NCI-H1417 (cell line): ENCODE results near the gene FAM168A.

ENCODE experiments used
- DNase-seq, 3 experiments: peaks; one replicate each; lab custom pipeline; 2025; lab: John Stamatoyannopoulos, UW

FAM168A gene

DNA sequence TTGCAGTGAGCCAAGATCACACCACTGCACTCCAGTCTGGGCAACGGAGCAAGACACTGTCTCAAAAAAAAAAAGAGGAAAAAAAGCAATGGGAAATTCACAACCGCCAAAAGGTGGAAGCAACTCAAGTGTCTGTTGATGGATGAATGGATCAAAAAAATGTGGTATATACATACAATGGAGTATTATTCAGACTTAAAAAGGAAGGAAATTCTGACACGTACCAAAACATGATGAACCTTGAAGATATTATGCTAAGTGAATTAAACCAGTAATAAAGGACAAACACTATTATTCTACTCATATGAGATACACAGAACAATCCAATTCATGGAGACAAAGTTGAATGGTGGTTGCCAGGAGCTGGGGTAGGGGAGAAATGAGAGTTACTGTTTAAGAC lies 40.9 kb downstream of the FAM168A start:
- DNase-seq = no peak

DNA sequence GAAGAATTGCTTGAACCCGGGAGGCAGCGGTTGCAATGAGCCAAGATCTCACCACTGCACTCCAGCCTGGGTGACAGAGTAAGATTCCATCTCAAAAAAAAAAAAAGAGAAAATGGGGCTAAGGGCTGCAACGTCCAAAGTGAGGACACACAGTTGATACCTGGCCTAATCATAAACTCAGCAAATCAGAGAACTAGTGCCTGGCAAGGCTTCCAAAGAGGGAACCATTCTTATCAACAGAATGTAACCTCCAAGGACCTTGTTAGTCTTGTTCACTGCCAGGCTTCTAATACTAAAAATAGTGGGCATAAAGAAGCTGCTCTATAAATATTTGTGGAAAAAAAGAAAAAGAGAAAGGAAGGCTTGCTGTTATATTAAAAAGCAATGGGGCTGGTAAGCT lies 42.3 kb downstream of the FAM168A start:
- no peak for DNase-seq

DNA sequence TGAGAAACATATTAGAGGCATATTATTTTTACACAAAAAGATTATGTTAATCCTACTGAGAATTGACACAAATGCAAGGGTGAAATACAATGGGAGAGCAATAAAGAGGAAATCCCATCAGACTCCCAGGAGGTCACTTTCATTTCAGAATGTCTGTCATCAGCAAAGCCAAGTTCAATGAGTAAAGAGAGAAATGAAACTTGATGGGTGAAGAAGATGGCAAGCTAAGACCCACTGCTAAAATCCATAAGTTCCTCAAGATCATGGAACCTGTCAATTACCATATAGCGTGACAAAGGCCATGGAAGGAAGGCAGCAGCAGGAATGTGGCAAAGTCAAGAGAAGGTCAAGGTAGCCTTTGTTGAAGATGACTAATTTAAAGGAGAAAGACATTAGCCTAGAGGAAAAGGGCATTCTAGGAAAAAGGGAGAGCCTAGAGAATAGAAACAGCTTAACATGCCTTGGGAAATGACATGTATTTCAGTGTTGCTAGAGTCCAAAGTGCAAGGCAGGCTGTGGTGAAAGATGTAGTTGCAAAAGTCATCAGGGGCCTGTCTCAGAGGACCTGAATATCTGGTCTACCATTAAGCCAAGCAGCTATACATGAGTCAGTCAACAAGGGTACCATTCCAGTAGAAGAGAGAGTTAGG lies 43.1 kb downstream of the FAM168A start:
- DNase-seq = no peak

DNA sequence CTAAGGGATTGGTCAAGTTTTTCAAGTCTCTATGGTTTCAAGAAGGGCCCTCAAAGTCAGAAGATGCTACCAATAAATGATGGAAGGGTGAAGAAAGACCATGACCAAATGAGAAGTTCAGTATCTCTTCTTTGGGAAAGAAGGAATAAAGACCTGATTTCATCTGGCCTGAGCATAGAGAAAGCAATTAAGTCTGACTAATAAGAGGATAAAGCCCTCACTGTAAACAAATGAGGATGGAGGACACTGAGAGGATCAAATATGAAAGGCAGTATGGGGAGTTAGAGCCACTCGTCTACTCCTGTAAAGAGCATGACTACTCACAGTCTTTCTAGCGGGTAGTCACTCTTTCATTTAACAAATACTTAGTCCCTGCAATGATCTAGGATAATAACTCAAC lies 44.6 kb downstream of the FAM168A start:
- DNase-seq = no peak

DNA sequence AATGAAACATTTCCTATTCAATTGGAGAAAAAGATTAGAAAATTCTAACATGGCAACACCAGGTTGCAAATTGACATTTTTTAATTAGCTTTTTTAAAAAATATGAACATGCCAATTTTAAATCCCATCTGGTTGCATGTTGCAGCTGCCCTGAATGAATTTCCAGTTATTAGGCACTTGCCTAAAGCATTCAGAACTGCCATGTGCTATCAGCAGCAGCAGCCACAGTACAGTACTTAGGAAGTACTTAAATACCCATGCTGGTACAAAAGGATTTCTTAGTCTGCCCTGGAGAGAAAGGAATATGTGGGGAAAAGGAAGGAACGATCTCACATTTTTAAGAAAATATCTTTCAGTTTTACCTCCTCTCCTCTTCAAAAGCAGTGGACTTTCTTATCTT lies 46.2 kb downstream of the FAM168A start:
- DNase-seq = peak in 2 of 3 experiments; percentile 8 to 19

DNA sequence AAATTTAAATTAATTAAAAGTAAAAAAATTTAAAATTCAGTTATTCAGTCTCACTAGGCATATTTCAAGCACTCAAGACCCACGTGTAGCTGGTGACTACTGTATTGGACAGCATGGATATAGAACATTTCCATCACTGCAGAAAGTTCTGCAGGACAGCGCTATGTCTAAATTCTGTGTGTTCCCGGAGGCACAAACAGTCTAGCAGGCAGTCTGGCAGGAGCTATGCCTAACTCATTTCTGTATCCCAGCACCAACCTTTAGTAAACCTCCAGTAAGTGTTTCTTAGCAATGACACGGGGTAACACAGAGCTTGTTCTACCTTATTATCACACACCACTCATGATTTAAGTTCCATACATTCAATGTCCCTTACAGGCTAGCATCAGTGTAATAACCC lies 48.5 kb downstream of the FAM168A start:
- no peak for DNase-seq

DNA sequence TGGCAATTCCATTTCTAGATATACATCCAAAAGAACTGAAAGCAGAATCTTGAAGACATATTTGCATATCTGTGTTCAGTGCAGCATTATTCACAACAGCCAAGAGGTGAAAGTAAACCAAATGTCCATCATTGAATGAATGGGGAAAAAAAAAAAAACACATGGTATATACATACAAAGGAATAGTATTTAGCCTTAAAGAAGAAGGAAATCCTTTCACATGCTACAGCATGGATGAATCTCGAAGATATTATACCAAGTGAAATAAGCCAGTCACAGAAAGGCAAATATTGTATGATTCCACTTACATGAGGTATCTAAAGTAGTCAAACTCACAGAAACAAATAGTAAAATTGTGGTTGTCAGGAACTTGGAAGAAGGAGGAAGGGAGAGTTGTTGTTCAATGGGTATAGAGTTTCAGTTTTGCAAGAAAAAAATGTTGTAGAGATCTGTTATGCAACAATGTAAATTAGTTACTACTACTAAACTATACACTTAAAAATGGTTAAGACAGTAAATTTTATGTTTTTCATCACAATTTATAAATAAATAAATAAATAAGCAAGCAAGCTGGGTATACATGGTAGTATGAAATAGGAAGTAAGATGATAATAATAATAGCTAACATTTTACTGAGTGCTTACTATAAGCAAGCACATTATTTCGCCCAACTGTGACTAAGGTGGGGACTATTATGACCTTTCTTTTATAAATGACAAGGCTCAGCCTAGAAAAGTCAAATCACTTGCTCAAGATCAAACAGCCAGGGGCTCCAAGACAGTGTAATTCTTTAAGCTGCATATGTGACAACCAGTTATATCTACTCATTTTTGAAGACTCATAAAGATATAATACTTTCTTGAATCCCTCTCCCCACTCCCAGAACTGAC lies 50.0 kb downstream of the FAM168A start:
- no peak for DNase-seq

DNA sequence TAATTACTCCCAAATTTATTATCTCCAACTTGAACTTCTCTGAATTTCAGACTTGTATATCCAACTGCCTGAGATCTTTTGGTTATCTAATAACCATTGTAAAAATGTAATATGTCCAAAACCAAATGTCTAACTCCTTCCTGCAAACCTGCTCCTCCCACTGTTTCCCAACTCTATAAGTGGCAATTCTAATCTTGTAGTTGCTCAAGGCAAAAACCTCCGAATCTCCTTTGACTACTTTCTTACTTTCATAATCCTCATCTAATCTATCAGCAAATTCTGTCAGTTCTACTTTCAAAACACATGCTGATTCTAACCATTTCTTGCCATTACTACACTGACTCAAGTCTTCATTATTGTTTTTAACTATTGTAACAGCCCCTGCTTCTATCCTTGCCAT lies 55.7 kb downstream of the FAM168A start:
- no peak for DNase-seq

DNA sequence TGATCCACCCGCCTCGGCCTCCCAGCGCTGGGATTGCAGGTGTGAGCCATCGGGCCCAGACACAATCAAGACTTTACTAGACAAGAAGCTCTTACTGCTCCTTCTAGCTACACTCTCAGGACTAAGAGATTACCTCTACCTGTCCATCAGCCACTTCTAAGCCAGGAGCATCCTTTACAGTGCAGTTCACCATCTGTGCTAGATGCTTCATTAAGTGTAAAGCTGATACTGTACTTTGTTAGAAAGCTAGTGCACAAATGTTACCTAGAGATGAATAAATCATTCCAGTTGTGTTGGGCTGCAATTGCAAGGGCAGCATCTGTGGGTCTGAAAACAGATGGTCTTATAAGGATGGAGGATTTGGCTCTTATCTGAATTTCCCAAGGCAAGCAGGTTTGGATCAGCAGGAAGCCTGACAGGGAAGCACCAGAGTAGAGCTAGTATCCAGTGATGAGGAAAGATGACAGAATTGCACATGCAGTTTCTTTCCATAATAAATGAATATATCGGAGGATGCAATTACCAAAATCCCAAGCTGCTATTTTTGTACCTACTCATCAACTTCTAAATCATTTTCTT lies 58.3 kb downstream of the FAM168A start:
- no peak for DNase-seq

DNA sequence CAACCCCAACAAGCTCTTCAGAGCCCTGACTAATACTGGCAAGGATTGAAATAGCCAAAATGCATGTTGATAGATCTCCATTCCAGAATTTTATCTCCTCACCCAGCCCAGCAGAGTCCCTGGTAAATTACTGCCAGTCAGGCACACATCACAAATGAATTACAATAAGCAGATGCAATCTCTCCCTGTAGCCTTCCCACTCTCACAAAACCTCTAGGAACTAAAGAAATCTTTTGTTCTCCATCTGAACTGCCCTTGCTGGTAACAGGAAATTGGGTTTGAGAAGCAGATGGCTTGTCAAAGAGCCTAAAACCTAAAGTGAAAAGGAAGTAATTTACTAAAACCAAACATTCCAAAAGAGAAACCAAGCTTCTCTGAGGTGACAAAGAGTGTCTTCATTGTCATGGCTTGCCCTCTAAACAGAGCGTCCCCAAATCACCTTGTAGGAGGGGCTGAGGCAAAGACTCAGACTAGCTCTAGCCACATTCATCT lies 59.5 kb downstream of the FAM168A start:
- no peak for DNase-seq

DNA sequence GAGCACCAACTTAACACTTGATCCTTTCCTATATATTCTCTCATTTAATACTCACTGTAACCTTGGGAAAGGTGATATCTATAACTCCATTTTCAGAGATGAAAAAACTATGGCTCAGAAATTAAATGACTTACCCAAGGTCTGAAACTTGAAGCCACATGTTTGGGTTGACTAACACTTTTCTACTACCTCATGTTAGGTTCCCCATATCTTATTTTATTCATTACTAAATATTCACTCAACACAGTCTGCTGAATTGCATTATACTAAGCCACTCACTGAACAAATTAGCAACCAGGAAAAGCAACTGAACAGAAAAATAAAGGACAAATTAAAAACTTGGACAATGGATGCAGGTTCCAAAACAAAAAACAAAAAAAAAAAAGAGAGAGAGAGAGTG lies 59.9 kb downstream of the FAM168A start:
- DNase-seq = no peak

DNA sequence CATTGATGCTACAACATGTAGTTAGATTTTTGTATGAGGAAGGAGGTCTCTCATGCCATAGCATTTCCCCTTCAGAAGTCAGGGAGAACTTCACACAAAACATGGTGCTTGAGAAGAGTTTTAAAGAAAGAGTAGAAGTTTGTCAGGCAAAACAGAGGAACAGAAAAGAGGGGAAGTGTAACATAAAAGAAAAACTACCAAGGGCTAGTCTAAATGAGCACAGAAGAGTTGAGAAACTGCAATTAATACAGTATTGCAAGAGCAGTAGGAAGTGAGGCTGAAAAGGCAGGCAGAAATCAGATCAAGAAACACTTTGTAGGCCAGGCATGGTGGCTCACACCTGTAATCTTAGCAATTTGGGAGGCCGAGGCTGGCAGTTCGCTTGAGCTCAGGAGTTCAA lies 61.0 kb downstream of the FAM168A start:
- no peak for DNase-seq

DNA sequence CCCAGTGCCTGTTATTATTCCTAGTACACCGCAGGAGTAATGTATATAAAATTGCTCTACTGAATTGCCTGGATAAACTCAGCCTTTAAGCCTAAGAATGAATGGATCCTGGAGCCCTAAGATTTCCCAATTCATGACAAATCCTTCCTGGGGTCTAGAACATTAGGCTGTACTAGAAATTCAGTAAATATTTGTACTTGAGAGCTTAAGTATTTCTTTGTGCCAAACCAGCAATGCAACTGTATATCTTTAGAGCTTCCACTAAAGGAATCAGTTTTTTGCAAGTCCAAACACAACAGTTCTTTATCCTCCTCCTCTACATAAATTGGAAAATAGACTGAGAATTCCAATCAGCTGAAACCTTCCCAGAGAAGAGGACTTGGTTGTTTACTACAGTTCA lies 65.6 kb downstream of the FAM168A start:
- DNase-seq = no peak

DNA sequence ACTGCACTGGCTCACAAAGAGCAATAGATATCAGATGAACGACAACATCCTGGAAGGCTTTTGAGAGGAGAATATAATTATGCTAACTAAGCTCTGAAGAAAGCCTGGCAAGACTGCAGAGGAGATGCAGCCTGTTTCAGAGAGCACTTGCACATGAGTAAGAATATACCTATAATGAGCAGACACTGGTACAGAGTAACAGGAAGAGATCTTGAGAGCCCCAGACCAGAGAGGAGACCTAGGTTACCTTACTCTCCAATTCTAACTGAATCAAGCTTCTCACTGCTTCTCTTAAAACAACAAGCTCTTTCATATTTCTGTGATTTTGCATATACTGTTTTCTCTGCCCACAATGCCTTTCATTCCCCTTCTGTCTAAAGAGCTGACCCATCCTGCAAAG lies 66.5 kb downstream of the FAM168A start:
- no peak for DNase-seq

DNA sequence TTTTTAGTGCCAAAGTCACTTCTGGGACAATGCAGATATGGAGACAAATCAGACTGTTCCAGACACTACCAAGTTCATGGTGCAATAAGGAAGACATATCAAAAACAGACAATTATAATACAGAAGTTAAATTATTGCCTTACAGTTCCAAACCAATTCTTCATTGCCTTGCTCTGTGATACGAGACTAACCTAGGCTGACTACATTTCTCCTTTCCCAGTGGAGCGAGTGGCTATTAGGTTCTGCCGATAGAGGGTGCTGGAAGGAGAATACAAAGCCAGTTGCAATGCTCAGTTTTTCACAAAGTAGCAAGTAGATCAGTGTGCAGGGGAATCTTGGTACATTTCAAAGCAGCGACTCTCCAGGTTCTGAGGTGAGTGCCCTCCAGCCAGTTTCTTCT lies 67.8 kb downstream of the FAM168A start:
- DNase-seq = no peak

DNA sequence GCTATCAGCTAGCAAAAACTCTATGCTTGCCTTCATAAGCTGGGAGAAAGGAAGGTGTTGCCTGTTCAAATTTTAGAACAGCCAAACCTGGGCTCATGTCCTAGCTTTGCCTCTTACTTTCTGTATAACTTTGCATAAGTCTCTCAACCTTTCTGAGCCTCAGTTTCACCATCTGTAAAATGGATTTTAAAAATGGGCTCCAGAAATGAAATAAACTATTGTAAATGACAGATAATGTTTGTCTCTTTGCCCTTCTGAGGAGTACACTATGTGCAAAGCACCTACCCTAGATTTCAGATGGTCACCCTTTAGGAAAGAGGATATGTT lies 68.7 kb downstream of the FAM168A start:
- DNase-seq = no peak

DNA sequence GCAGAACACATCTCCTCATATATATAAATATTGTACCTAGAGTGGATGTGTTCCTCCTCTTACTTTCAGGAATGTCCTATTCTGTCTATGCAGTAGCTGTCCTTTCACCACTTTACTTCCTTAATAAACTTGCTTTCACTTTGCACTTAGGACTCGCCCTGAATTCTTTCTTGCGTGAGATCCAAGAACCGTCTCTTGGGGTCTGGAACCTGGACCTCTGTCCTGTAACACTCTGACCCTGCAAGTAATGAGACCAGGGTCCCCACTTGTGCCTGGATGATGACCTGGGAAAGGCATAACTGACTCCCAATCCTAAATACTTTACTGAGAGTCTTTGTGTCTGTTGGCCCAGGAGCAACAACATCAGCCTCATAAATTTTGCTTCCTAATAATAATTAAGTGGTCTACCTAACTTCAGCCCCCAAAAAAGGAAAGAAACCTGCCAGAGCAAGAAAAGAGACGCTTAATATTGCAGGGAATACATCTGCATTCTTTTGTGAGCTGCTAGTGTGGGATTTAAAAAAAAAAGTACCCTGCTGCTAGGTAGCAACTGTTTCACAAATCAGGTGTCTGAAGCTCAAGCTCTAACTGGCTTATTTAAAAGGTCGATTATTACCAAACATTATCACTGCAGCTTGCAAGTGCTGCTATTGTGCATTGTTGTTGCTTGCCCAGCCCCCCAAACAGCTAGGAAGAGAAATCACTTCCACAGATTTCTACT lies 69.3 kb downstream of the FAM168A start:
- DNase-seq = peak in 1 of 3 experiments; percentile 24

DNA sequence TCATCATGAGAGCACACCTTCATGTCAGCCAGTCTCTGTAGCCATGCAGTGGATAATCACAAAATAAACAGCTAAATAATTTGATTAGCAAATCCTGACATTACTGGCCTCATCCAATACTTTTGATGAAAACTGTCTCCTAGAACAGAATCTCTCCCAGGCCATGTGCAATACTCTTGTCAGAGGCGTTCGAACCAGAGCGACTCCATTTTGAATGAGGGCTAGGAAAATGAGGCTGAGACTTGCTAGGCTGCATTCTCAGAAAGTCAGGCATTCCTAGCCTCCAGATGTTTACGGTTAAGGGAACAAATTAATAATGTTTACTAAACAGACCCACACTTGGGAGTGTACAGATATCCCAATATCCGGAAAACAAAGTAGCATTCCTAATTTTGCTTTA lies 69.9 kb downstream of the FAM168A start:
- DNase-seq = no peak

DNA sequence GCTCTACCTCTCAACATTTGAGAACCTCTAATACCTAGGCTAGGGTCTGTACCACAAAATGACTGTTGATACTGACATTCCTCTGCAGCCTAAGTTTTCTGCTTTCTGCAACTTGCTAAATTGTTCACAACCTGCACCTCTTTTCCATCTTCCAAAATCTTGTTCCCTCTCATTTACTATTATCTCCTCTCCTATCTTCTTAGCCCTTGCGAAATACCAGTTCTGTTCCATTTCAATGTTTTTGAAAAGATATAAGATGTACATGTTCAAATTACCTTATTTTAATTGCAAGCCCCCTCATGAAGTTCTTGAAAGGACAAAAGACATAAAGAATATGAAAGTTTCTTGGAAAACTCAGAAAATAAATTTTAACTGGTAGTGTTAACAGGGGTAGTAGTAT lies 72.3 kb downstream of the FAM168A start:
- DNase-seq = no peak

DNA sequence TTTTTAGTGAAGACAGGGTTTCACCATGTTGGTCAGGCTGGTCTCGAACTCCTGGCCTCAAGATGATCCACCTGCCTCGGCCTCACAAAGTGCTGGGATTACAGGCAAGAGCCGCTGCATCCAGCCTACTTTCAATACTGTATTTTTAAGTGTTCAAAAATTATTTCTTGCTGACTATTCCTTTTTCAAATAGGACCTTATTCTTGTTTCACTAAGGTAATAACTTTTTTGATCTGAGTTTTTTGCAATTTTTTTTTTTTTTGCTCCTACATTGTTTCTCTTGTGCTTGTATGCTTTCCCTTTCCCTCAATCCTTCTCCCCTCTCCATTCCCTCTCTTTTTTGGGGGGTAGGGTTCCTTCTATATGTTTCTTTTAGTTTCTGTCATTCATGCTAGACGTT lies 73.1 kb downstream of the FAM168A start:
- no peak for DNase-seq

DNA sequence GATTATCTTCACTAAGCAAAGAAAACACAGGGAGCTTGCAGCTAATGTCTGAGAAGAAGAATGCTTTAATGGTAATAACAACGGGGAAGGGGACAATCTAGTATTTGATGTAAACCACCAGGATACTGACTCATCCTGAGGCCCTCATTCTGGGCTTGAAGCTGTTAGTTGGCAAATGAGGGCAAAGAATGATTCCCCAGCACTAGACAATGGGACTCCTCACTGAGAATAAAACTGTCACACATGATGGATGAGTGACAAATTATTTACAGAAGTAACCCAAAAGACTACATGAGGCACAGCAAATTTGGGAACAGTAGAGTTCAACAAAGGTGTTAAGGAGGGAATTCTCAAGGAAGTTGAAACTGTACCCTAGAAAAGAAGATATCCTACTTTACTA lies 76.3 kb downstream of the FAM168A start:
- DNase-seq = peak in 1 of 3 experiments; percentile 58

DNA sequence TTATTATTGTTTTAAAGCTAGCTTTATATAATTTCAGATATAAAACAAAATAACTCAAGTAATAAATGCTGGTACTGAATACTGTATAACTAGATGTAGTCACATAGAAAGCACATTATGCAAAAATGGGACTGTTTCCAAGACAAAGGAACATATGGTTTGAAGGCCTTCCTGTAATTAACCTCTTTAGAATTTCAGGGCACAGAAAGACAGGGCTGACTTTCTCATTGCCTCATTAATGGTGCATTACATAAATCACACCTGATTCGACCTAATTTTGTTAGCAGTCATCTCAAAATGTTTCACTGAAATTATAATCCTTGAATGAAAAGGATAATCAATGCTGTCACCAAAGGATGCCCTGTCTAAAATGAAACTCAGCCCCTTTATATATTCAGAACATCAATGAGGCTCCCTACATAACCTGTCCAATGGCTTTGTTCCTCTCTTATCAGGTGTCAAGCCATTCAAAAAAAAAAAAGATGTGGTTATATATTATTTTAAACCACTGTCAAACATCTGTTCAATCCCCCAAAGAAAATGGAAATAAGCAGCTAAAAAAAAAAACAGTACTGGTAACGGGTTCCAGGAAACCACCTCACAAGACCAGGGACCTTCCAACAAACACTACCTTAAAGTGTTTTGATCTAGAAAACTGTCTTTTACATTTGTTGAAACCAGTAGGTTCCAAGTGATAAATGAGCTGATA lies 77.4 kb downstream of the FAM168A start:
- peak in 2 of 3 experiments; percentile 38 to 90 for DNase-seq
